ENCODE measurements around the gene TMEM200B.

DNA sequence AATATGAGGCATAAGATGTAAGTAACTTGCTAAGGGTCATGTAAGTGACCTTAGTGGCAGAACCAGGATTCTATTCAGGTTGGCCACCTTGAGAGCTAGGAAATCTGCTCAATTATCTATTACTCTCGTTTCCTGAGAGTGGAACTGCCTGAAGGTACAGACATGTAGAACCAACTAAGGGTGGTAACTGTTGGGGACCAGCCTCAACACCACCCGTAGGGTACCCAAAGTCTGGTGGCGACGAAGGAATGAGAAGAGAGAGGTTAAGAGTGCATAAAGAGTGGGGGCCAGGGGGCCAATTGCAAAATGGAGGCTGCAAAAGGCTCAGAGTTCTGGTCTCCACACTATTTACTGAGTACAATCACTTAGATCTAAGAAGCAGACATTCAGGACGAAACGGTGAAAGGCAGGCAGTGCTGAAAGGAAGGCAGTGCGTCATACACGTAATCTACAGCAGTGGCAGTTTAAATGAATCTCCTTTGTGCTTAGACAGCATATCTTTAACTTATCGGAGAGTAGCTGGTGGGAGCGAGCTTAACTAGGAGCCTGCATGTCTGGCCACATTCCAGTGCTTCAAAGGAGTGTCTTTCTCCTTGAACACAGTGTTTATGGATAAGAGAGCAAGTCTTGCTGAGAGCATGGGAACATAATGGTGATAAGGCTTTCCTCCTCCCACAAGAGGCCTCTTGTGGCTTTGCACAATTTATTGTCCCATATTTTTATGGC lies 33.0 kb upstream of the TMEM200B start:
- TF ChIP-seq, protein P1, sequence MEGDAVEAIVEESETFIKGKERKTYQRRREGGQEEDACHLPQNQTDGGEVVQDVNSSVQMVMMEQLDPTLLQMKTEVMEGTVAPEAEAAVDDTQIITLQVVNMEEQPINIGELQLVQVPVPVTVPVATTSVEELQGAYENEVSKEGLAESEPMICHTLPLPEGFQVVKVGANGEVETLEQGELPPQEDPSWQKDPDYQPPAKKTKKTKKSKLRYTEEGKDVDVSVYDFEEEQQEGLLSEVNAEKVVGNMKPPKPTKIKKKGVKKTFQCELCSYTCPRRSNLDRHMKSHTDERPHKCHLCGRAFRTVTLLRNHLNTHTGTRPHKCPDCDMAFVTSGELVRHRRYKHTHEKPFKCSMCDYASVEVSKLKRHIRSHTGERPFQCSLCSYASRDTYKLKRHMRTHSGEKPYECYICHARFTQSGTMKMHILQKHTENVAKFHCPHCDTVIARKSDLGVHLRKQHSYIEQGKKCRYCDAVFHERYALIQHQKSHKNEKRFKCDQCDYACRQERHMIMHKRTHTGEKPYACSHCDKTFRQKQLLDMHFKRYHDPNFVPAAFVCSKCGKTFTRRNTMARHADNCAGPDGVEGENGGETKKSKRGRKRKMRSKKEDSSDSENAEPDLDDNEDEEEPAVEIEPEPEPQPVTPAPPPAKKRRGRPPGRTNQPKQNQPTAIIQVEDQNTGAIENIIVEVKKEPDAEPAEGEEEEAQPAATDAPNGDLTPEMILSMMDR (IDR thresholded peaks at IDR 0.05), result no peak
- no peak for TF ChIP-seq POLR2A (IDR thresholded peaks at IDR 0.05)
